ENCODE data around the gene RAPGEF3.

GRCh38 chr12:47721431-47721973 is 37.2 kb downstream of the RAPGEF3 start:
- TF ChIP-seq YY1 (IDR thresholded peaks at IDR 0.05; ENCODE audit: insufficient read depth, insufficient read length) = no peak
- TF ChIP-seq ZNF274 (IDR thresholded peaks at IDR 0.05; ENCODE audit: low read depth, low read length) = no peak
- no peak for TF ChIP-seq SUZ12 (IDR thresholded peaks at IDR 0.05; ENCODE audit: extremely low read depth, insufficient read depth, insufficient read length)
